ENCODE results near the gene EMB. TPM values are rescaled to one million over a fixed set of nuclear protein-coding genes. Genes with fewer than 3 reads are reported as not detected.

EMB gene
- total and polyA plus RNA-seq, 4 donors: 3.6 to 39.1 (median 6.6) TPM

Other genes starting within 250 kb of the EMB start
- 10 to 100 TPM; 20.3 to 39.1 TPM for gene PARP8, start 225.3 kb upstream of the EMB start, total RNA-seq
- gene PARP8, start 225.3 kb upstream of the EMB start, polyA plus RNA-seq (ENCODE audit: insufficient read length in 2 of 2): 10 to 100 TPM; 27.1 to 31.2 TPM

All from spinal cord (tissue), 4 donors.